Colonic mucosa (tissue), 4 donors: ENCODE results near the gene CMIP. TPM values are rescaled to one million over a fixed set of nuclear protein-coding genes. Genes with fewer than 3 reads are reported as not detected.

ENCODE experiments used
- DNase-seq: peaks from one replicate; pipeline ENCODE4 v3.0.0-alpha.2; 2020
- H3K27ac ChIP-seq: fragments of 200-600 bp; one replicate; pipeline ENCODE4 v1.8.0; 2021
- H3K27me3 ChIP-seq: fragments of 200-600 bp; one replicate; pipeline ENCODE4 v1.8.0; 2021
- H3K36me3 ChIP-seq: fragments of 200-600 bp; one replicate; pipeline ENCODE4 v1.8.0; 2021
- H3K4me1 ChIP-seq: fragments of 200-600 bp; one replicate; pipeline ENCODE4 v1.8.0; 2021; ENCODE audit warnings: mild to moderate bottlenecking
- H3K4me3 ChIP-seq: fragments of 200-600 bp; one replicate; pipeline ENCODE4 v1.8.0; 2021
- H3K9ac ChIP-seq, 2 donors: one replicate each; pipeline ENCODE4 v1.7.0; 2013; ENCODE audit warnings: control low read depth in 2 of 2, low read depth in 2 of 2, low read length in 2 of 2
- H3K9me3 ChIP-seq: fragments of 200-600 bp; one replicate; pipeline ENCODE4 v1.8.0; 2021
- intact Hi-C: fragments of 100-400 bp; cut with DNase I; formaldehyde crosslinking; loops from one replicate; pipeline ENCODE4 v1.14.1; 2022
- total RNA-seq, 2 donors: library from RNA; stranded (reverse); fragmentation: NEBNext Ultra II Directional in 1 of 2; extraction: Animal tissue kit (Norgen Biotek cat#: 25700) in 1 of 2; gene quantifications; one replicate each; pipeline ENCODE4 v1.2.1, GENCODE V29; 2021
- TF ChIP-seq, protein P1 (sequence below): fragments of 200-600 bp; IDR thresholded peaks from one replicate; pipeline ENCODE4 v1.8.0; 2022; ENCODE audit warnings: antibody characterized with exemption, mild to moderate bottlenecking
- donor health status: healthy.
- donor health status: DM: no; HTN: no; CAD: no.
- donor health status: DM: no; HTN: no; CAD: no.

CMIP gene
- total RNA-seq, 2 donors from 2014 or later: 83.4 to 107 TPM

DNA sequence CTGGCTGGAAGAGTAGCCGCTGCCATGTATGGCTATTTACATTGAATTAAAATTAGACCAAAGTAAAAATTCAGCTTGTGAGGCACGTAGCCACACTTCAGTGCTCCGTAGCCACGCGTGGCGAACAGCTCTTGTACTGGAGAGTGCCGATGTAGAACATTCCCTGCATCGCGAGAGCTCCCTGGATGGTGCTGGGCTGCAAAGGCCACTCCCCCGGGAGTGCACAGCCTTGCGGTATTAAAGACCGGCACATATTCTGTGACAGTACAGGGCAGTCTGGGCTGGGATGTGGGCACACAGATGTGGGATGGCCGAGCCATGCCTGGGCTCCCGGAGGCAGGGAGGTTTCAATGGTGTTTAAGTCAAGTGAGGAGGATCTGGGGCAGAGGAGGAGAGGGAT is 102.2 kb downstream of the CMIP start:
- Histone ChIP-seq H3K36me3 (no peaks in the 10 kb centered on the region), H3K4me1 (peaks cover 12% of the 10 kb centered on the region)

DNA sequence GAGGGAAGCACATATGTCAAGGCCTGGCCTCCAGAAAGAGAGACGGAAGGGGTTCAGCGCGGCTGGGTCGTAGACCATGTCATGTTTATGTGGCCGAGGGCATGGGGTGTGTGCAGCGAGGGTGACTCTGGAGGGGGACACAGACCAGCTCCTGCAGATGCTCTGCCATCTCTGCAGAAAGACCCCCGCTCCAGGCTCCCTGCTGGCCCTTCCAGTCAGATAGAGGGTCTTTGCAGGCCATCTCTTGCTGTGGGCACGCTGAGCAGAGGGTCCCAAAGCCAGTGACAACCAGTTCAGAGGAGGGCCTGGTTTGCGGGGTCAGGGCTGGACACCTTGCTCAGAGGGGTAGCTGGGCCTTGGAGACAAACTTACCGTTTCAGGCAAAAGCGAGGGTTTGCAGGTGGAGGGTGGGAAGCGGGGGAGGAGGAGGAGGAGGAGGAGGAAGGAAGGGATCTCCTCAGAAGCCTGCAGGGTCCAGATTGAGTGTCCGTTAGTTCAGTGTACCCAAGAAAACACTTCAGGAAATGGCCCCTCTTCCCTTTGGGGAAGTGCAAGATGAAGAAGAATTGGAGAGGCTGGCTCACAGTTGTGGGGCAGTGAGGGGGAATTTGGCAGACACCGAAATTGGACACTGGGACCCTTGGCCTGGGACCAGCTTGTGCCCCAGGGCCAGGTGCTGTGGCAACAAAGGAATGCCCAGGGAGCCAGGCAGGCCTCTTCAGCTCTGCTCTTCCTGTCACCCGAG is 102.8 kb downstream of the CMIP start:
- Histone ChIP-seq H3K27me3 (no peaks in the 10 kb centered on the region), H3K9me3 (no peaks in the 10 kb centered on the region), H3K9ac (peak overlapping the region in 1 of 2 donors; percentile 21), H3K4me3 (no peak overlapping the region), H3K4me1 (peaks cover 12% of the 10 kb centered on the region), H3K27ac (no peak overlapping the region), H3K36me3 (no peaks in the 10 kb centered on the region)
- TF ChIP-seq, protein P1, sequence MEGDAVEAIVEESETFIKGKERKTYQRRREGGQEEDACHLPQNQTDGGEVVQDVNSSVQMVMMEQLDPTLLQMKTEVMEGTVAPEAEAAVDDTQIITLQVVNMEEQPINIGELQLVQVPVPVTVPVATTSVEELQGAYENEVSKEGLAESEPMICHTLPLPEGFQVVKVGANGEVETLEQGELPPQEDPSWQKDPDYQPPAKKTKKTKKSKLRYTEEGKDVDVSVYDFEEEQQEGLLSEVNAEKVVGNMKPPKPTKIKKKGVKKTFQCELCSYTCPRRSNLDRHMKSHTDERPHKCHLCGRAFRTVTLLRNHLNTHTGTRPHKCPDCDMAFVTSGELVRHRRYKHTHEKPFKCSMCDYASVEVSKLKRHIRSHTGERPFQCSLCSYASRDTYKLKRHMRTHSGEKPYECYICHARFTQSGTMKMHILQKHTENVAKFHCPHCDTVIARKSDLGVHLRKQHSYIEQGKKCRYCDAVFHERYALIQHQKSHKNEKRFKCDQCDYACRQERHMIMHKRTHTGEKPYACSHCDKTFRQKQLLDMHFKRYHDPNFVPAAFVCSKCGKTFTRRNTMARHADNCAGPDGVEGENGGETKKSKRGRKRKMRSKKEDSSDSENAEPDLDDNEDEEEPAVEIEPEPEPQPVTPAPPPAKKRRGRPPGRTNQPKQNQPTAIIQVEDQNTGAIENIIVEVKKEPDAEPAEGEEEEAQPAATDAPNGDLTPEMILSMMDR: no peak
- no peak for DNase-seq
- intact Hi-C loops: no loop called here

More for the DNA sequence above, 102.2 kb downstream of the CMIP start:
- no peaks in the 10 kb centered on the region for H3K9me3 ChIP-seq
- H3K9ac ChIP-seq: no peak overlapping the region
- TF ChIP-seq, protein P1: no peak
- DNase-seq: no peak
- no peaks in the 10 kb centered on the region for H3K27me3 ChIP-seq
- intact Hi-C loops: no loop called here
- no peak overlapping the region for H3K27ac ChIP-seq
- no peak overlapping the region for H3K4me3 ChIP-seq

DNA sequence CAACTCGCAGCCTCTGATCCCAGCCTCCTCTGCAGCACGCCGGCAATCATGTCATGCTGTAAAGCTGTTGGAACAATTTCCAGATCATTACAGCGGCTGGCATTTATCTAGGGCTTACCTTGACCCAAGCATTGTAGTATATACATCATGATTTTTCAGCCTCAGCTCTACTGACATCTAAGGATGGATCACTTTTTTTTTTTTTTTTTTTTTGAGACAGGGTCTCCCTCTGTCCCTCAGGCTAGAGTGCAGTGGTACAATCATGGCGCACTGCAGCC is 103.3 kb downstream of the CMIP start:
- Histone ChIP-seq H3K9ac (peak overlapping the region in 1 of 2 donors; percentile 21), H3K27me3 (no peaks in the 10 kb centered on the region), H3K27ac (no peak overlapping the region), H3K36me3 (no peaks in the 10 kb centered on the region), H3K4me3 (no peak overlapping the region), H3K4me1 (peaks cover 12% of the 10 kb centered on the region), H3K9me3 (no peaks in the 10 kb centered on the region)
- intact Hi-C loops: no loop called here
- no peak for DNase-seq
- TF ChIP-seq, protein P1: no peak

DNA sequence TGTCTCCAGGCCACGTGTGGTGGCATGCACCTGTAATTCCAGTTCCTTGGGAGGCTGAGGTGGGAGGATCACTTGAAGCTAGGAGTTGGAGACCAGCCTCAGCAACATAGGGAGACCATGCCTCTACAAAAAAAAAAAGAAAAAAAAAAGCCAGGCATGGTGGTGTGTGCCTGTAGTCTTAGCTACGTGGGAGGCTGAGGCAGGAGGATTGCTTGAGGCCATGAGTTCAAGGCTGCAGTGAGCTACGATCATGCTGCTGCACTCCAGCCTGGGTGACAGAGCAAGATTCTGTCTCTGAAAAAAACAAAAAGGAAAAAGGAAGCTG is 103.9 kb downstream of the CMIP start:
- Histone ChIP-seq H3K27ac (peak overlapping the region; percentile 42), H3K4me3 (no peak overlapping the region), H3K36me3 (no peaks in the 10 kb centered on the region), H3K9ac (no peak overlapping the region), H3K4me1 (peaks cover 15% of the 10 kb centered on the region), H3K9me3 (no peaks in the 10 kb centered on the region), H3K27me3 (no peaks in the 10 kb centered on the region)
- intact Hi-C loops: no loop called here
- TF ChIP-seq, protein P1: no peak
- no peak for DNase-seq

DNA sequence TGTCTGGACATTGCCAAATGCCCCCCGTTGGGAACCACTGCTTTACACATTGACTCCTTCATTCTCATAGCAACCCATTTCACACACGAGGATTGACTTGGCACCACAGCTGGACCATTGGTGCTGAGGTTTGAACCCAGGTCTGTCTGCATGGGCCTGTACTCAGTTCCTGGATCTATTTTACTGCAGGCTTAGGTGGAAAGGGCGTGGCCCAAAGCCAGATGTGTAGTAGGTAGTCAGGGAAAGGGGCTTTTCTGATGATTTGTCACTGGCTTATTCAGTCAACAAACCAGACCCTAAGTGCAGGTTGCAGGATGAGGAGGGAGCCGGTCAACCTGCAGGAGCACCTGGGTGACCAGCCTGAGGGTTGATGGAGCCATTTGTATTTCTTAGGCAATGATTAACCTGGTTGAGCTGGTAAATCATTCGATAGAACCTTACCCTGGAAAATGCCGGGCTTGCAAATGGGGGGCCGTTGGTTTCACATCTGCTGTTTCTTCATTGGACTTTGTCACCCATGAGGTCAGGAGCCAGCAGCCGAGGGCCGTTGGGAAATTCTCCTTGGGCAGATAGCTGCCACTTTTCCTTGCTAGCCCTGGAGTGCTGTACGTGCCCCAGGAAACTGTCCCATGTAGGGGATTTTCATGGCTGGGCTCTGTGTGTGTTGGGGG is 104.4 kb downstream of the CMIP start:
- Histone ChIP-seq H3K9me3 (no peaks in the 10 kb centered on the region), H3K4me1 (peaks cover 13% of the 10 kb centered on the region), H3K4me3 (no peak overlapping the region), H3K36me3 (no peaks in the 10 kb centered on the region), H3K27me3 (no peaks in the 10 kb centered on the region), H3K27ac (peak overlapping the region; percentile 42), H3K9ac (no peak overlapping the region)
- DNase-seq: peak; percentile 71
- intact Hi-C loops: no loop called here
- TF ChIP-seq, protein P1: no peak
